CD14-positive monocyte (primary cell): ENCODE results near the gene EPM2A. TPM values are rescaled to one million over a fixed set of nuclear protein-coding genes. Genes with fewer than 3 reads are reported as not detected.
"Not testable (repeated sequence)": the region's sequence is repeated elsewhere in the genome, so short reads cannot be mapped to it uniquely, and the experiment has no call there.

ENCODE experiments used
- DNase-seq, 3 donors: peaks; one replicate each; pipeline ENCODE4 v3.0.0-alpha.2; 2011 to 2022
- H2AFZ ChIP-seq: 2 replicates; pipeline ENCODE4 v1.6.0; 2012; ENCODE audit warnings: mild to moderate bottlenecking, low read depth, low read length, inconsistent platforms; ENCODE audit not compliant: insufficient read depth, poor library complexity, severe bottlenecking
- H3K27ac ChIP-seq, 2 donors: 1 replicate in 1 of 2; 2 replicates in 1 of 2; pipeline ENCODE4 v1.5.1; 2012 to 2013; ENCODE audit warnings: low read length in 2 of 2, control low read depth in 1 of 2, inconsistent platforms in 1 of 2, low read depth in 1 of 2, mild to moderate bottlenecking in 1 of 2
- H3K27me3 ChIP-seq, 2 donors: one replicate each; pipeline versions ENCODE4 v1.6.0 to v1.6.1; 2011 to 2013; ENCODE audit warnings: low read length in 2 of 2; ENCODE audit not compliant: control insufficient read depth in 2 of 2, insufficient read depth in 2 of 2
- H3K36me3 ChIP-seq, 2 donors: replicated peaks in 1 of 2; 1 replicate in 1 of 2; 2 replicates in 1 of 2; pipeline versions ENCODE4 v1.5.1 to v1.6.1; 2012 to 2013; ENCODE audit warnings: low read length in 2 of 2, control low read depth in 1 of 2, inconsistent platforms in 1 of 2, mild to moderate bottlenecking in 1 of 2; ENCODE audit not compliant: insufficient read depth in 2 of 2, control insufficient read depth in 1 of 2
- H3K4me1 ChIP-seq, 2 donors: 1 replicate in 1 of 2; 2 replicates in 1 of 2; pipeline versions ENCODE4 v1.5.1 to v1.6.1; 2012 to 2013; ENCODE audit warnings: low read length in 2 of 2, control low read depth in 1 of 2, inconsistent platforms in 1 of 2, mild to moderate bottlenecking in 1 of 2, moderate library complexity in 1 of 2; ENCODE audit not compliant: insufficient read depth in 2 of 2, control insufficient read depth in 1 of 2
- H3K4me2 ChIP-seq: replicated peaks from 2 replicates; pipeline ENCODE3; 2012; ENCODE audit warnings: low read length, moderate library complexity, mild to moderate bottlenecking; ENCODE audit not compliant: poor library complexity, severe bottlenecking; ENCODE audit errors: extremely low read depth
- H3K4me3 ChIP-seq, 3 experiments: fragments of 200-600 bp in 1 of 3; sonication (generic) in 1 of 3; replicated peaks in 1 of 3; 1 replicate in 2 of 3; 2 replicates in 1 of 3; pipeline ENCODE4 v1.5.1; 2011 to 2013; ENCODE audit warnings: low read length in 3 of 3, mild to moderate bottlenecking in 3 of 3, control low read depth in 2 of 3, low read depth in 2 of 3, inconsistent platforms in 1 of 3, moderate library complexity in 1 of 3
- H3K79me2 ChIP-seq: 2 replicates; pipeline ENCODE4 v1.6.0; 2012; ENCODE audit warnings: mild to moderate bottlenecking, control low read depth, inconsistent platforms, low read length, moderate library complexity; ENCODE audit not compliant: insufficient read depth
- H3K9ac ChIP-seq: 2 replicates; pipeline ENCODE4 v1.6.0; 2017; ENCODE audit warnings: low read length, mild to moderate bottlenecking; ENCODE audit not compliant: insufficient read depth, poor library complexity, severe bottlenecking
- H3K9me3 ChIP-seq, 2 donors: replicated peaks in 1 of 2; 1 replicate in 1 of 2; 2 replicates in 1 of 2; pipeline versions ENCODE4 v1.5.1 to v1.6.1; 2012 to 2013; ENCODE audit warnings: low read length in 2 of 2, control low read depth in 1 of 2; ENCODE audit not compliant: control insufficient read depth in 1 of 2, insufficient read depth in 1 of 2
- H4K20me1 ChIP-seq: 2 replicates; pipeline ENCODE4 v1.6.0; 2012; ENCODE audit warnings: mild to moderate bottlenecking, low read length, control low read depth, moderate library complexity; ENCODE audit not compliant: insufficient read depth
- H3K27ac Mint-ChIP-seq, 7 donors: one replicate each; pipeline ENCODE4 v1.8.0; 2020; ENCODE audit warnings: mild to moderate bottlenecking in 7 of 7, mixed read lengths in 7 of 7, moderate library complexity in 6 of 7, inconsistent platforms in 2 of 7
- H3K27me3 Mint-ChIP-seq, 3 donors: one replicate each; pipeline ENCODE4 v1.8.0; 2021 to 2022; ENCODE audit warnings: low read depth in 3 of 3, mild to moderate bottlenecking in 3 of 3, mixed read lengths in 3 of 3, moderate library complexity in 3 of 3, inconsistent platforms in 1 of 3
- H3K36me3 Mint-ChIP-seq, 2 donors: one replicate each; pipeline ENCODE4 v1.8.0; 2020; ENCODE audit warnings: mixed read lengths in 2 of 2, inconsistent platforms in 1 of 2, mild to moderate bottlenecking in 1 of 2
- H3K4me1 Mint-ChIP-seq: one replicate; pipeline ENCODE4 v1.8.0; 2020; ENCODE audit warnings: mild to moderate bottlenecking, mixed read lengths
- H3K4me3 Mint-ChIP-seq, 2 donors: one replicate each; pipeline ENCODE4 v1.8.0; 2020; ENCODE audit warnings: mild to moderate bottlenecking in 2 of 2, mixed read lengths in 2 of 2, moderate library complexity in 1 of 2
- H3K9me3 Mint-ChIP-seq, 7 donors: one replicate each; pipeline ENCODE4 v1.8.0; 2020 to 2022; ENCODE audit warnings: mixed read lengths in 7 of 7, mild to moderate bottlenecking in 6 of 7, moderate library complexity in 6 of 7, inconsistent platforms in 2 of 7
- CTCF ChIP-seq: fragments of 200-600 bp; IDR thresholded peaks from one replicate; pipeline ENCODE4 v1.8.0; 2022; ENCODE audit warnings: antibody characterized with exemption, mild to moderate bottlenecking
- WGBS: methylation state at CpG from one replicate; pipeline ENCODE4 v1.1.5; 2013; ENCODE audit warnings: missing lambda C conversion rate; ENCODE audit not compliant: insufficient coverage; 5-methylcytosine and 5-hydroxymethylcytosine counted together
- intact Hi-C, 2 donors: fragments of 100-400 bp; cut with micrococcal nuclease; formaldehyde crosslinking; loops; one replicate each; pipeline versions ENCODE4 v1.15.0 to v1.15.1; 2023
- polyA plus RNA-seq, 3 donors: library from polyadenylated mRNA; depleted of rRNA in 1 of 3; unstranded in 2 of 3; stranded (reverse) in 1 of 3; fragments of 300-500 nt in 2 of 3; fragments of >200 nt in 1 of 3; fragmentation: Illumina TruSeq in 2 of 3; gene quantifications; 1 replicate in 2 of 3; 2 replicates in 1 of 3; pipeline ENCODE4 v1.2.3, GENCODE V29; 2012 to 2021

Gene EPM2A
- polyA plus RNA-seq, 3 donors, result 2.5 to 4.1 (median 3.2) TPM

GRCh38 chr6:145699462-145699861, 35.9 kb downstream of the EPM2A start:
- Histone ChIP-seq H3K27me3 (no peaks in the 10 kb centered on the region), H4K20me1 (no peaks in the 10 kb centered on the region), H3K4me3 (no peak overlapping the region), H3K36me3 (no peaks in the 10 kb centered on the region), H3K4me1 (no peaks in the 10 kb centered on the region), H2AFZ (no peak overlapping the region), H3K9me3 (peaks cover 0 to 8% of the 10 kb centered on the region in 2 donors), H3K79me2 (no peaks in the 10 kb centered on the region), H3K4me2 (no peak overlapping the region), H3K27ac (no peak overlapping the region), H3K9ac (no peak overlapping the region)
- Mint-ChIP-seq H3K27ac (no peak overlapping the region), H3K9me3 (peaks cover 6 to 16% (median 9%) of the 10 kb centered on the region in 7 donors), H3K4me3 (no peak overlapping the region), H3K4me1 (no peaks in the 10 kb centered on the region), H3K27me3 (no peaks in the 10 kb centered on the region), H3K36me3 (peaks cover 3 to 5% of the 10 kb centered on the region in 2 donors)
- no peak for TF ChIP-seq CTCF
- DNase-seq, result no peak
- intact Hi-C loops, result no loop called here

- H3K27me3 Mint-ChIP-seq, H3K27ac ChIP-seq, H3K4me3 ChIP-seq, H4K20me1 ChIP-seq, H3K4me1 Mint-ChIP-seq, H3K79me2 ChIP-seq, DNase-seq, H3K9ac ChIP-seq, H3K9me3 ChIP-seq, H3K4me1 ChIP-seq, H3K4me3 Mint-ChIP-seq, H3K27ac Mint-ChIP-seq, H3K27me3 ChIP-seq, H2AFZ ChIP-seq, H3K36me3 Mint-ChIP-seq, intact Hi-C loops, H3K36me3 ChIP-seq, H3K4me2 ChIP-seq: not testable (repeated sequence)
- 96% methylated on average over 5 of the region's 12 CpGs for whole genome bisulfite sequencing
- H3K9me3 Mint-ChIP-seq, result peaks cover 9 to 16% (median 13%) of the 10 kb centered on the region in 7 donors
Observed at GRCh38 chr6:145697401-145697800, 37.9 kb downstream of the EPM2A start.
